Progenitor cell of endocrine pancreas (in vitro differentiated cells): ENCODE data around the gene ETFDH. TPM values are rescaled to one million over a fixed set of nuclear protein-coding genes. Genes with fewer than 3 reads are reported as not detected.

Experiments
- DNase-seq: peaks from one replicate; pipeline ENCODE4 v3.0.0; 2021; ENCODE audit warnings: low spot score; ENCODE audit not compliant: unreplicated experiment
- H3K27ac Mint-ChIP-seq: 2 replicates; pipeline ENCODE4 v1.8.0; 2021; ENCODE audit warnings: mild to moderate bottlenecking, moderate library complexity, mixed read lengths
- H3K27me3 Mint-ChIP-seq: 2 replicates; pipeline ENCODE4 v1.8.0; 2021; ENCODE audit warnings: mixed read lengths
- H3K36me3 Mint-ChIP-seq: 2 replicates; pipeline ENCODE4 v1.8.0; 2022; ENCODE audit warnings: mixed read lengths; ENCODE audit not compliant: insufficient read depth
- H3K4me1 Mint-ChIP-seq: 2 replicates; pipeline ENCODE4 v1.8.0; 2021; ENCODE audit warnings: low read depth, mixed read lengths
- H3K4me3 Mint-ChIP-seq: 2 replicates; pipeline ENCODE4 v1.8.0; 2021; ENCODE audit warnings: low read depth, mild to moderate bottlenecking, moderate library complexity, mixed read lengths
- H3K9me3 Mint-ChIP-seq: 2 replicates; pipeline ENCODE4 v1.8.0; 2021; ENCODE audit warnings: low read depth, mixed read lengths
- total RNA-seq: library from RNA; stranded (reverse); gene quantifications from 2 replicates; pipeline ENCODE4 v1.2.1, GENCODE V29; 2021
- TF ChIP-seq, protein P1 (sequence below): fragments of 200-600 bp; sonication (generic); IDR thresholded peaks from one replicate; pipeline ENCODE4 v1.5.0; 2021; ENCODE audit warnings: antibody characterized with exemption, mild to moderate bottlenecking; ENCODE audit not compliant: unreplicated experiment

ETFDH gene
- total RNA-seq, 1 donor from 2014 or later: 22.5 TPM

DNA sequence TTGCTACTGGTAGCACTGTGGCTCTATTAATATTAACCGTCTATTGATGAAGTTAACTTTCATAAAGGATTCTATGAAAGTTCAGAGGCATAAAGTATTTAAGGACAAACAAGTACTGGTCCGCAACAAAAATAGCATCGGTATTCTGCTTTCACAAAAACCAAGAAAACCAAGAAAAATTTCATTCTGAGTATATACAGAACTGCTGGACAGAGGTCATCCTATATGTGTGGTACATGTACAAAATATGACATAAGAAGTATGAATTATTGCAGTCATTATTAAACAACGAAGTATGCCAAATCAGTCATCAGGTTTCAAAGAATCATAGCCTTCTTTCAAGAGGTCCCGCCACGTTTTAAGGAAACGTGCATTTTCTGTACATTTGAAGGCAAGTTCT lies 2.8 kb upstream of the ETFDH start:
- Mint-ChIP-seq H3K27ac (no peak overlapping the region), H3K36me3 (peaks cover 13% of the 10 kb centered on the region), H3K9me3 (no peaks in the 10 kb centered on the region), H3K4me1 (peaks cover 17% of the 10 kb centered on the region), H3K4me3 (peak overlapping the region; percentile 46), H3K27me3 (no peaks in the 10 kb centered on the region)
- DNase-seq: no peak
- TF ChIP-seq, protein P1, sequence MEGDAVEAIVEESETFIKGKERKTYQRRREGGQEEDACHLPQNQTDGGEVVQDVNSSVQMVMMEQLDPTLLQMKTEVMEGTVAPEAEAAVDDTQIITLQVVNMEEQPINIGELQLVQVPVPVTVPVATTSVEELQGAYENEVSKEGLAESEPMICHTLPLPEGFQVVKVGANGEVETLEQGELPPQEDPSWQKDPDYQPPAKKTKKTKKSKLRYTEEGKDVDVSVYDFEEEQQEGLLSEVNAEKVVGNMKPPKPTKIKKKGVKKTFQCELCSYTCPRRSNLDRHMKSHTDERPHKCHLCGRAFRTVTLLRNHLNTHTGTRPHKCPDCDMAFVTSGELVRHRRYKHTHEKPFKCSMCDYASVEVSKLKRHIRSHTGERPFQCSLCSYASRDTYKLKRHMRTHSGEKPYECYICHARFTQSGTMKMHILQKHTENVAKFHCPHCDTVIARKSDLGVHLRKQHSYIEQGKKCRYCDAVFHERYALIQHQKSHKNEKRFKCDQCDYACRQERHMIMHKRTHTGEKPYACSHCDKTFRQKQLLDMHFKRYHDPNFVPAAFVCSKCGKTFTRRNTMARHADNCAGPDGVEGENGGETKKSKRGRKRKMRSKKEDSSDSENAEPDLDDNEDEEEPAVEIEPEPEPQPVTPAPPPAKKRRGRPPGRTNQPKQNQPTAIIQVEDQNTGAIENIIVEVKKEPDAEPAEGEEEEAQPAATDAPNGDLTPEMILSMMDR: no peak

DNA sequence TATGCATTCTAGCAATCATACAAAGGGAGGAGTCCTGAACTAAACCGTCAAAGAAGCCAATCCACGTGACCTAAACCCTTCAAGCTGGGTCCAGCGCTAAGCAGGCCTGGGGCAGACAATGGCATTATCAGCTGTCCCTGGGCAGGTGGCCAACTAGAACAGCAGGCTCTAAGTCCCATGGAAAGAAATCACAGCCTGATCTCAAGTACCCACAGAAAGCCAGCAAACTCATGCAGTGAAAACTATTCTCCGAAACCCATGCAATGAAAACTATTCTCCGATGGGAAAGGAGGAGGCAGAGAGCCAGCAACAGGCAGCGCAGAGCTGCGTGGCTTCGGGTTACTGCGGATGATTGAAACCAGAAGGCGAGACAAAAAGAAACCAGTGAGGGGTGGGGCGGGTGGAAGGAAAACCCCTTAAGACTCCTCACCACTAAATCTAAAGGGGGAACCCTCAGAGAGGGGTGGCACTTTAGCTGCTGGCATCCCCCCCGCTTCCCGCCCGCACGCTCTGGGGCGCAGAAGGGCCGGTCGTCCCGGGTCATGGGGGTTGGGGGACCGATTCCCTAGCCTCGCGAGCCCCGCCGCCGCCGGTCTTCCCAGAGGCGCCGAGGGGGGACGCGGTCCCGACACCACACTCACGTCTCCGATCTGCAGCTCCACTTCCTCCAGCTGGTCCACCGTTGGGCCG lies 976 bp upstream of the ETFDH start:
- peaks cover 17% of the 10 kb centered on the region for H3K4me1 Mint-ChIP-seq
- DNase-seq: peak; percentile 20
- no peaks in the 10 kb centered on the region for H3K27me3 Mint-ChIP-seq
- peak overlapping the region; percentile 99 for H3K27ac Mint-ChIP-seq
- peaks cover 4% of the 10 kb centered on the region for H3K36me3 Mint-ChIP-seq
- TF ChIP-seq, protein P1: no peak
- H3K9me3 Mint-ChIP-seq: no peaks in the 10 kb centered on the region
- H3K4me3 Mint-ChIP-seq: peak overlapping the region; percentile 98

DNA sequence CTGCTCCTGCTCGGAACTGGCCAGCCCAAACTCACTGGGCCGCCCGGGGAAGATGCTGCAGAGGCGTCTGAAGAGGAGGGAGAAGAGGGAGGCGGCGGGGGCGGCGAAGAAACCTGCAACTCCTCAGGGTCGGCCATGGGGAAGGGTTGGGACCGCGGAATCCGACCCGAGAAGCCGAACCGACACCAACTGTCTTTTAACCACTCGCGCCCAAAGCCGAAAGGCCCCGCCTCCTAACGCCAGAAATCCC lies 506 bp upstream of the ETFDH start, which contains the start of gene C4orf46:
Gene C4orf46 (minus strand): TSS at position 223 of the 250 bp plus-strand sequence. CDS start 86 bp downstream, at position 137.
- Mint-ChIP-seq H3K4me1 (peaks cover 15% of the 10 kb centered on the region), H3K27me3 (no peaks in the 10 kb centered on the region), H3K4me3 (peak within 1 kb of the TSS; percentile 98), H3K9me3 (no peaks in the 10 kb centered on the region), H3K36me3 (peaks cover 2% of the 10 kb centered on the region), H3K27ac (peak within 1 kb of the TSS; percentile 99)
- DNase-seq: no peak
- TF ChIP-seq, protein P1: no peak

DNA sequence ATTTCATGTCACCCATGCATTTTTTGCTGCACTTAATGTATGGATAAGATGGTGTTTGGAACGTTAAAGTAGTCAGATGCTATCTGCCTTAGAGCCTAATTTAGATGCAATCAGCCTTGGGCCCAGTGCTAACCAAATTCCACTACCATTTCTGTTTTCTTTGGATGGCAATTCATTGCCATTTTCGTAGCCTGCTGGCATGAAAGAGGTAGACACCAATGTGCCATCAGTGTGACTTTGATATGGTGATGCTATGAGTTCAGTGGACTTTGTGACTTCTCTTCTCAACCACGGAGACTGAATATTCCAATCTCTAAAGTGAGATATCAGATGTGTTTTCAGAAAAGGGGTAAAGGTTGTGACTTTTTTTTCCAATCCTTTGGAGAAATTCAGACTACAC lies 1.5 kb downstream of the ETFDH start:
- H3K27me3 Mint-ChIP-seq: no peaks in the 10 kb centered on the region
- TF ChIP-seq, protein P1: no peak
- no peak overlapping the region for H3K27ac Mint-ChIP-seq
- H3K4me1 Mint-ChIP-seq: peaks cover 15% of the 10 kb centered on the region
- H3K9me3 Mint-ChIP-seq: no peaks in the 10 kb centered on the region
- H3K36me3 Mint-ChIP-seq: no peaks in the 10 kb centered on the region
- no peak for DNase-seq
- no peak overlapping the region for H3K4me3 Mint-ChIP-seq

DNA sequence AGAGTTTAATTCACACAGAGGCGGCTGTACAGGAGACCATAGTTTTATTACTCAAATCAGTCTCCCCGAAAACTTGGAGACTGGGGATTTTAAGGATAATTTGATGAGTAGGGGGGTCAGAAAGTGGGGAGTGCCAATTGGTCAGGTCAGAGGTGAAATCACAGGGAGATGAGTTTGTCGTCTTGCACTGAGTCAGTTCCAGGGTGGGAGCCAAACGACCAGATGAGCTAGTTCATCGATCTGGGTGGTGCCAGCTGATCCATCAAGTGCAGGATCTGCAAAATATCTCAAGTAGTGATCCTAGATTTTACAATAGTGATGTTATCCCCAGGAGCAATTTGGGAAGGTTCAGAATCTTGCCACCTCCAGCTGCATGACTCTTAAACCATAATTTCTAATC lies 4.0 kb downstream of the ETFDH start:
- Mint-ChIP-seq H3K36me3 (peaks cover 2% of the 10 kb centered on the region), H3K4me3 (no peak overlapping the region), H3K9me3 (no peaks in the 10 kb centered on the region), H3K27ac (no peak overlapping the region), H3K27me3 (no peaks in the 10 kb centered on the region), H3K4me1 (peaks cover 4% of the 10 kb centered on the region)
- DNase-seq: no peak
- TF ChIP-seq, protein P1: no peak
